ENCODE results near the gene NCSTN. TPM values are rescaled to one million over a fixed set of nuclear protein-coding genes. Genes with fewer than 3 reads are reported as not detected.

NCSTN gene
- total RNA-seq, 2 donors from 2014 or later: 81.2 to 117 TPM

DNA sequence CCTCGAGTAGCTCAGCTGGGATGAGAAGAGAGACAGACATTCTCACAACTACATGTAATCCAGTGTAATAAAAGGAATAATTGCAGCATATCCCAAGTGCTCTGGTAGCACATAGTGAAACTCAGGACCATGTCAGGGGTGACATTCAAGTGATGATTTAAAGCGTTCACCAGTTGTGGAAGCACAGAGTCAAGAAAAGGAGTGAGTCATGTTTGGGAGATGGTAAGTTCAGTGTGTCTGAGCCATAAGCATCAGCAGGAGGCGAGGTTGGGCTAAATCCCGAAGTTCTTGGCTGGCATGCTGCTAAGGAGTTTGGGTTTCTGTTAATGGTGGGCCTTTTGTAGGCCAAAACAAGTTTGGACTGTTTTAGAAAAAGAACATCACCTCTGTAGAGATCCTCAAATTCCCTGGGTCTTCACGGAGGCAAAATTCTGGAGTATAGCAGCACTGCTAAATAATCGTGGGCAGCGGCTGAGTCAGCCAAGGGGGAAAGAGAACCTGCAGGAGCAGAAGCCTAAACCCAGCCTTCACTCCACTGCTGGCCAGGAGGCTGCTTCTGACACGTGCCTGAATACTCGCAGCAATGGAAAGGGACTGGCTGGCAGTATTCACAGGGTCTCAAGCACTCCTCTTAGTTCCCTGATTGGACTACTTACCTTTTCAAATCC lies 16.5 kb downstream of the NCSTN start:
- TF ChIP-seq POLR2AphosphoS5 (IDR thresholded peaks at IDR 0.05) (no peak), POLR2A (IDR thresholded peaks at IDR 0.05) (no peak), CTCF (IDR thresholded peaks at IDR 0.05) (no peak)
- H3K27me3 ChIP-seq (replicated peaks; ENCODE audit: insufficient read depth): no peaks in the 10 kb centered on the region
- no peaks in the 10 kb centered on the region for H3K9me3 ChIP-seq
- no peaks in the 10 kb centered on the region for H3K4me1 ChIP-seq (replicated peaks)
- H3K27ac ChIP-seq: no peak overlapping the region
- intact Hi-C loops (cut with DNase I): no loop called here
- DNase-seq (ENCODE audit: low spot score): no peak
- peaks cover 4 to 8% of the 10 kb centered on the region in 2 donors for H3K36me3 ChIP-seq
- 80% methylated on average over 9 of the region's 9 CpGs for WGBS
- no peak overlapping the region for H3K4me3 ChIP-seq

DNA sequence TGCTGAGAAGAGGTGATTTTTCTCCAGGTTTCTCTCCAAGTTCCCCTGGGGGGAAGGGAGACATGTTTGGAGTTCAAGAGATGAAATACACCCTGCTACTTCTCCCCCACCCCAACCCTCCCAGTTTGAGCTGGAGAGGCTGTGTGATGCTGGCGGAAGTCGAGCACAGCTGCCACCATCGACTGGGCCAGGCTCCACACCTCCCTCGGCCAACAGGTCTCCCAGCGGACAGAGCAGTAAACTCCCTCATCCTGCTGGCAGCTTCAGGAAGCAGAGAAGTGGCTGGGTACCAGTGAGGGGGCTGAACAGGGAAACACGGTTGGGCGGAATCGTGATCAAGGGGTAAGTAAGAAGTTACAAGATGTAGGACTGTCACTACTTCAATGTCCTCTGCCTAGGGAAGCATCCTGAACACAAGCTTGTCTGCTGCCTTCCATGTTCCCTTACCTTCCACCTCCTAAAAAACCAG lies 17.1 kb downstream of the NCSTN start:
- Histone ChIP-seq H3K27ac (no peak overlapping the region), H3K4me1 (replicated peaks) (no peaks in the 10 kb centered on the region), H3K4me3 (no peak overlapping the region), H3K36me3 (peaks cover 4 to 7% of the 10 kb centered on the region in 2 donors), H3K27me3 (replicated peaks; ENCODE audit: insufficient read depth) (no peaks in the 10 kb centered on the region), H3K9me3 (no peaks in the 10 kb centered on the region)
- no peak for DNase-seq (ENCODE audit: low spot score)
- intact Hi-C loops (cut with DNase I): no loop called here
- TF ChIP-seq POLR2A (IDR thresholded peaks at IDR 0.05): no peak
- 82% methylated on average over 8 of the region's 8 CpGs for WGBS

DNA sequence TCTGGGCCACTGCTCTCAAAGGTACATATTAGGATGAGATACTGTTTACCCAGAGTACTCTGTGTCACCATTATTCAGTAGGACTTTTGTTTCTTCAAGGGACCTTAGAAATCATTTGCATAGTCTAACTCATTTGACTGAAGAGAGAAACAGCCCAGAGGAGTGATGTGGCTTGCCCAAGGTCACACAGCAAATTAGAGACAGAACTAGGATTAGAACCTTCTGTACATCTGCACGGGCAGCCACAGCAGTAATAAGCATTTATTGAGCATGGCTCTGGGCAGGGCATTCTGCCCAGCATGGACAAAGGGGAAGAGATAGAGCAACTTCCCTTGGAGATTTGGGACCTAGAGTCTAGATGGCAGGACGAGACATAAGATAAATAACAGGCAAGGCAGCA lies 18.0 kb downstream of the NCSTN start:
- no peaks in the 10 kb centered on the region for H3K9me3 ChIP-seq

GRCh38 chr1:160361814-160362167 lies 18.6 kb downstream of the NCSTN start:
- TF ChIP-seq POLR2AphosphoS5 (IDR thresholded peaks at IDR 0.05) (no peak), POLR2A (IDR thresholded peaks at IDR 0.05) (no peak), CTCF (IDR thresholded peaks at IDR 0.05) (no peak)
- no peaks in the 10 kb centered on the region for H3K9me3 ChIP-seq
- H3K27me3 ChIP-seq (replicated peaks; ENCODE audit: insufficient read depth): no peaks in the 10 kb centered on the region
- no peaks in the 10 kb centered on the region for H3K4me1 ChIP-seq (replicated peaks)
- H3K36me3 ChIP-seq: peaks cover 0 to 4% of the 10 kb centered on the region in 2 donors
- no peak overlapping the region for H3K4me3 ChIP-seq
- DNase-seq (ENCODE audit: low spot score): no peak
- WGBS: 82% methylated on average over 4 of the region's 4 CpGs
- H3K27ac ChIP-seq: no peak overlapping the region
- intact Hi-C loops (cut with DNase I): no loop called here

More for the DNA sequence above, 18.0 kb downstream of the NCSTN start:
- intact Hi-C loops (cut with DNase I): no loop called here
- Histone ChIP-seq H3K27me3 (replicated peaks; ENCODE audit: insufficient read depth) (no peaks in the 10 kb centered on the region), H3K4me1 (replicated peaks) (no peaks in the 10 kb centered on the region), H3K36me3 (peaks cover 0 to 4% of the 10 kb centered on the region in 2 donors), H3K4me3 (no peak overlapping the region), H3K27ac (no peak overlapping the region)
- DNase-seq (ENCODE audit: low spot score): no peak
- TF ChIP-seq POLR2AphosphoS5 (IDR thresholded peaks at IDR 0.05): no peak
- no peak for TF ChIP-seq CTCF (IDR thresholded peaks at IDR 0.05)
- TF ChIP-seq POLR2A (IDR thresholded peaks at IDR 0.05): no peak
- WGBS: 93% methylated on average over 2 of the region's 2 CpGs

DNA sequence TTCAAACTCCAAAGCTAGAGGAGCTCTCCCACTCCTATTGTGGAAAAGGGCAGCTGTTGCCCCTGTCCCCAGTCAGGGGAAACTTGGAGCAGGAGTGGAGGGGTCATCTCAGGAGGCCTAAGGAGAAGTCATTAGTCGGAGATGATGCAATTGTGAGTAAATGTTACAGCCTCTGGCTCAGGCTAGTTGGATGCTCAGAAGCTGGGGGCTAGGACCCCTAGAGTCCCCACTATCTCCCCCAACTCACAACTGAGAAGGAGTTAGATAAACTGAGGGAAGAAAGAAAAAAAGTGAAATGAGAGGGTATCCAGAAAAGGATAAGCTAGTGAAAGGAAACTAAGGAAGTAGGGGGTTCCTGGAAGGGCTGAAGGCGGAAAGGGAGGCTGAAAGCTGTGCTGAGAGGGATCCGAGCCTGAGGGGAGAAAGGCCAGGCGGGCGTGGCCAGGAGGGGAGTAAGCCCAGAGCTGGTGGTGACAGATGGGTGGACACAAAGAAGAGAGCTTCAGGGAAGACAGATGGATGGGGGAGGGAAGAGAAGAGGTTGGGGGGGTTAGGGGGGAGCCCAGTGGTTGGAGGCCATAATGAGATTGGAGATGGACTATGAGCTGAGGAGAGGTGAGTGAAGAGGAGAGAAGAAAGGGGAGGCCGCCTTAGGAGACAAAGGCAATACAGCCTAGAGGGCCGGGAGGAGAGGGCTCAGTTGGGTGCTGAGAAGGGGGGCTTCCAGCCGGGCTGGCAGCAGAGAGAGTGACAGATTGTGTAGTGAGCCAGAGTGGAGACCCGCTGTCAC lies 19.2 kb downstream of the NCSTN start:
- no peak for DNase-seq (ENCODE audit: low spot score)
- 61% methylated on average over 9 of the region's 9 CpGs for WGBS
- no peaks in the 10 kb centered on the region for H3K36me3 ChIP-seq

More for the DNA sequence above, 19.2 kb downstream of the NCSTN start:
- H3K4me1 ChIP-seq (replicated peaks): no peaks in the 10 kb centered on the region
- no peaks in the 10 kb centered on the region for H3K9me3 ChIP-seq
- no peaks in the 10 kb centered on the region for H3K27me3 ChIP-seq (replicated peaks; ENCODE audit: insufficient read depth)
- no peak overlapping the region for H3K27ac ChIP-seq
- H3K4me3 ChIP-seq: no peak overlapping the region
- TF ChIP-seq POLR2AphosphoS5 (IDR thresholded peaks at IDR 0.05) (no peak), CTCF (IDR thresholded peaks at IDR 0.05) (no peak), POLR2A (IDR thresholded peaks at IDR 0.05) (no peak)
- intact Hi-C loops (cut with DNase I): no loop called here

All from prostate gland (tissue), 2 donors.